ELR (cell line): ENCODE data around the gene THEMIS2.
A peak's percentile ranks its signal among the peaks of the same experiment; 100 is the strongest.

ENCODE experiments used
- DNase-seq: peaks from one replicate; pipeline ENCODE4 v3.0.0-alpha.2; 2015; ENCODE audit warnings: low read depth

The THEMIS2 gene

GRCh38 chr1:27885621-27886352 lies 13.4 kb downstream of the THEMIS2 start:
- DNase-seq, result no peak

GRCh38 chr1:27886353-27886679 lies 14.0 kb downstream of the THEMIS2 start:
- DNase-seq, result no peak

- no peak for DNase-seq
Measured at GRCh38 chr1:27886744-27887143, 14.4 kb downstream of the THEMIS2 start.

- no peak for DNase-seq
Measured at GRCh38 chr1:27887215-27888021, 15.1 kb downstream of the THEMIS2 start.

GRCh38 chr1:27889506-27889905 lies 17.2 kb downstream of the THEMIS2 start:
- DNase-seq, result no peak

- DNase-seq, result no peak
Measured at GRCh38 chr1:27891196-27891889, 19.0 kb downstream of the THEMIS2 start.

GRCh38 chr1:27894521-27894920 lies 22.2 kb downstream of the THEMIS2 start:
- DNase-seq, result no peak

- no peak for DNase-seq
Measured at GRCh38 chr1:27906759-27907158, 34.4 kb downstream of the THEMIS2 start.

GRCh38 chr1:27912429-27912828 lies 40.1 kb downstream of the THEMIS2 start:
- peak; percentile 22 for DNase-seq

- no peak for DNase-seq
Measured at GRCh38 chr1:27915082-27915575, 42.8 kb downstream of the THEMIS2 start.

- no peak for DNase-seq
Measured at GRCh38 chr1:27922272-27922671, 49.9 kb downstream of the THEMIS2 start.

- peak; percentile 12 for DNase-seq
Measured at GRCh38 chr1:27928216-27928954, 56.0 kb downstream of the THEMIS2 start.

- no peak for DNase-seq
Measured at GRCh38 chr1:27931184-27931583, 58.8 kb downstream of the THEMIS2 start.

GRCh38 chr1:27931759-27932158 lies 59.4 kb downstream of the THEMIS2 start:
- no peak for DNase-seq

GRCh38 chr1:27934818-27935549 lies 62.6 kb downstream of the THEMIS2 start, which contains the start of gene SMPDL3B:
Gene SMPDL3B (plus strand): TSS chr1:27935000. CDS start chr1:27935184, 184 bp downstream.
- DNase-seq, result peak; percentile 61

- no peak for DNase-seq
Measured at GRCh38 chr1:27935721-27936120, 63.4 kb downstream of the THEMIS2 start.
